AG09309 (cell line): ENCODE measurements around the gene RNF2.

Source experiments
- DNase-seq: peaks from one replicate; pipeline ENCODE4 v3.0.0-alpha.2; 2010; ENCODE audit warnings: low read depth
- H3K4me3 ChIP-seq: 2 replicates; pipeline ENCODE4 v1.5.1; 2011; ENCODE audit warnings: mild to moderate bottlenecking, low read depth, low read length, moderate library complexity; ENCODE audit not compliant: control insufficient read depth
- CTCF ChIP-seq: IDR thresholded peaks from 2 replicates; pipeline ENCODE4 v1.5.1; 2011; ENCODE audit warnings: mild to moderate bottlenecking, low read depth, low read length, inconsistent platforms; ENCODE audit not compliant: insufficient read depth, control insufficient read depth; ENCODE audit errors: missing control alignments

Gene RNF2

DNA sequence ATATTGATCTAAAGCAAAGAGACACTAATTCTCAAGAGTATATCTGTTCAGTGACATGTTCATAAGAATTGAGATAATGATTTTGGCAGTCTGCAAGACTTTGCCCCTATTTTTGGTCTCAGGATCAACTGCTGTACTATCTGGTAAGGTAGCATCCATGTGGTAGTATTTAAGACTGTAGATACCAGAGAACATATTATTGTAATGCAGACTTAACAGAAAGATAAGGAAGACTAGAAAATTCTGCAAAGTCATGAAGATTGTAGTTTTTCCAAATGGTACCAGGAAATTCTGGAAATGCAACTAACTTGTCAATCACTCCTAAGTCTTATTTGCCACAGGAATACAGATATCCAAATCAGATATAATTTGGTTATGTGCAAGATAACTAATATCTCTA, 35.1 kb downstream of the RNF2 start:
- no peak for DNase-seq
- no peak for TF ChIP-seq CTCF
- no peak overlapping the region for H3K4me3 ChIP-seq

- TF ChIP-seq CTCF: no peak
- DNase-seq: no peak
- H3K4me3 ChIP-seq: no peak overlapping the region
Observed at GRCh38 chr1:185083818-185084217, 38.5 kb downstream of the RNF2 start.

GRCh38 chr1:185087101-185087500, 41.7 kb downstream of the RNF2 start:
- no peak overlapping the region for H3K4me3 ChIP-seq
- DNase-seq: no peak
- no peak for TF ChIP-seq CTCF

GRCh38 chr1:185087746-185088145, 42.4 kb downstream of the RNF2 start:
- no peak for DNase-seq
- no peak overlapping the region for H3K4me3 ChIP-seq

DNA sequence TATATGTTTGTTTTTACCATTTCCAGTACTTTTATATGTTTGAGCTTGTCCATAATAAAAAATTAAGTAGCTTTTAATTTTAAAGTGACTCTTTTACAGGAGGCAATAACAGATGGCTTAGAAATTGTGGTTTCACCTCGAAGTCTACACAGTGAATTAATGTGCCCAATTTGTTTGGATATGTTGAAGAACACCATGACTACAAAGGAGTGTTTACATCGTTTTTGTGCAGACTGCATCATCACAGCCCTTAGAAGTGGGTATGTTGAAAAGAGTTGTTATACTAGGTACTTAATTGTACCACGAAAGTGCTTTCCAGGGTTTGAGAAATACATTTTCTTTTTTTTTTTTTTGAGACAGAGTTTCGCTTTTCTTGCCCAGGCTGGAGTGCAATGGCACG, 46.1 kb downstream of the RNF2 start:
- DNase-seq: no peak
- no peak for TF ChIP-seq CTCF

More at GRCh38 chr1:185087746-185088145, 42.4 kb downstream of the RNF2 start:
- no peak for TF ChIP-seq CTCF

DNA sequence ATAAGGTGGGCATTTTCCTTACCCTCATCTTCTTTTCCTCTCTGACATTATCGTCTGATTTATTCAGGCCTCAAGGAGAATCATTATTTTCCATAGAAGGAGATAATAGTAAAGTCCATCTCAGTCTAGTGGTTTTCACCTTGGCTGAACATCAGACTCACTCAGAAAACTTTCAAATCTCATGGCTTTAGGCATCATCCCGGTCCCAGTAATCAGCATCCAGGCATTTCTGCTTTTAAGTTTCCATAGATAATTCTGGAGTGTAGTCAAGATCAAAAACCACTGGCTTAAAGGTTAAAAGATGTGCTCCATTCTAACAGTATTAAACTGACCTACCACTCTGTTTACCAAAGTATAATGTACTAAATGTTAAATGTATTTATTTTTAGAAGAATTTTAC, 49.4 kb downstream of the RNF2 start:
- no peak overlapping the region for H3K4me3 ChIP-seq
- DNase-seq: no peak
- no peak for TF ChIP-seq CTCF

More for the DNA sequence above, 46.1 kb downstream of the RNF2 start:
- H3K4me3 ChIP-seq: no peak overlapping the region

- no peak for DNase-seq
- TF ChIP-seq CTCF: no peak
- no peak overlapping the region for H3K4me3 ChIP-seq
Observed at GRCh38 chr1:185096531-185096930, 51.2 kb downstream of the RNF2 start.
